Muscle of back (tissue), 11 donors: Measurements from ENCODE around the gene LYZL1. TPM values are rescaled to one million over a fixed set of nuclear protein-coding genes. Genes with fewer than 3 reads are reported as not detected.
A peak's percentile ranks its signal among the peaks of the same experiment; 100 is the strongest.
"Not testable (repeated sequence)": the region's sequence is repeated elsewhere in the genome, so short reads cannot be mapped to it uniquely, and the experiment has no call there.

Source experiments
- DNase-seq, 3 donors: peaks; one replicate each; pipeline versions ENCODE4 v3.0.0 to v3.0.0-alpha.2; 2013
- polyA plus RNA-seq, 10 donors: library from polyadenylated mRNA; unstranded; fragments of 120-200 nt; gene quantifications; one replicate each; pipeline ENCODE4 v1.2.1, GENCODE V29; 2013; ENCODE audit not compliant: insufficient read length in 10 of 10

LYZL1 gene
- polyA plus RNA-seq, 10 donors = not detected

- no peak for DNase-seq
Measured at GRCh38 chr10:29306688-29307087, 17.8 kb downstream of the LYZL1 start.

- DNase-seq = not testable (repeated sequence)
Measured at GRCh38 chr10:29308142-29308541, 19.3 kb downstream of the LYZL1 start.

GRCh38 chr10:29309465-29309864, 20.6 kb downstream of the LYZL1 start:
- DNase-seq = no peak

GRCh38 chr10:29310463-29310862, 21.6 kb downstream of the LYZL1 start:
- not testable (repeated sequence) for DNase-seq

GRCh38 chr10:29313071-29313470, 24.2 kb downstream of the LYZL1 start:
- DNase-seq = no peak

- DNase-seq = no peak
Measured at GRCh38 chr10:29314726-29315125, 25.9 kb downstream of the LYZL1 start.

GRCh38 chr10:29315814-29316213, 26.9 kb downstream of the LYZL1 start:
- DNase-seq = no peak

- no peak for DNase-seq
Measured at GRCh38 chr10:29316308-29317026, 27.6 kb downstream of the LYZL1 start.

- no peak for DNase-seq
Measured at GRCh38 chr10:29317027-29317420, 28.2 kb downstream of the LYZL1 start.

- DNase-seq = no peak
Measured at GRCh38 chr10:29317423-29318021, 28.7 kb downstream of the LYZL1 start.

- DNase-seq = peak; percentile 23 to 70 (median 59)
Measured at GRCh38 chr10:29318141-29319071, 29.5 kb downstream of the LYZL1 start.

- no peak for DNase-seq
Measured at GRCh38 chr10:29319205-29319781, 30.4 kb downstream of the LYZL1 start.

GRCh38 chr10:29320680-29321121, 31.8 kb downstream of the LYZL1 start:
- not testable (repeated sequence) for DNase-seq

GRCh38 chr10:29321656-29322055, 32.8 kb downstream of the LYZL1 start:
- no peak for DNase-seq

GRCh38 chr10:29322918-29323317, 34.0 kb downstream of the LYZL1 start:
- DNase-seq = peak; percentile 38 to 56 (median 46)

- DNase-seq = no peak
Measured at GRCh38 chr10:29323367-29323766, 34.5 kb downstream of the LYZL1 start.

GRCh38 chr10:29324220-29324841, 35.5 kb downstream of the LYZL1 start:
- DNase-seq = no peak

GRCh38 chr10:29326299-29326698, 37.4 kb downstream of the LYZL1 start:
- no peak for DNase-seq

GRCh38 chr10:29326886-29327745, 38.2 kb downstream of the LYZL1 start:
- DNase-seq = no peak

GRCh38 chr10:29327746-29328102, 38.9 kb downstream of the LYZL1 start:
- no peak for DNase-seq

- DNase-seq = peak; percentile 69 to 87 (median 82)
Measured at GRCh38 chr10:29328983-29329382, 40.1 kb downstream of the LYZL1 start.
